Tibial artery (tissue), 4 donors: ENCODE measurements around the gene POMGNT2.

Experiments used
- DNase-seq, 2 donors: peaks; one replicate each; pipeline ENCODE4 v3.0.0-alpha.2; 2019
- H3K27ac ChIP-seq, 2 donors: fragments of 200-600 bp; sonication (generic) in 1 of 2; 1 replicate in 1 of 2; 2 replicates in 1 of 2; pipeline ENCODE4 v1.5.1; 2018 to 2019; ENCODE audit warnings: mild to moderate bottlenecking in 1 of 2
- H3K27me3 ChIP-seq, 2 donors: fragments of 200-600 bp; sonication (generic) in 1 of 2; one replicate each; pipeline versions ENCODE4 v1.5.1 to v1.6.0; 2016 to 2019
- H3K36me3 ChIP-seq, 3 donors: fragments of 200-600 bp; sonication (generic) in 2 of 3; one replicate each; pipeline ENCODE4 v1.5.1; 2016 to 2019; ENCODE audit warnings: mild to moderate bottlenecking in 2 of 3
- H3K4me1 ChIP-seq, 4 donors: fragments of 200-600 bp; sonication (generic) in 2 of 4; 1 replicate in 3 of 4; 2 replicates in 1 of 4; pipeline ENCODE4 v1.5.1; 2016 to 2019
- H3K4me3 ChIP-seq, 2 donors: fragments of 200-600 bp; sonication (generic) in 1 of 2; 1 replicate in 1 of 2; 2 replicates in 1 of 2; pipeline ENCODE4 v1.5.1; 2018 to 2019; ENCODE audit warnings: mild to moderate bottlenecking in 2 of 2
- H3K9me3 ChIP-seq, 3 donors: fragments of 200-600 bp; sonication (generic) in 1 of 3; one replicate each; pipeline ENCODE4 v1.5.1; 2016 to 2019
- CTCF ChIP-seq, 2 experiments: fragments of 200-600 bp in 1 of 2; fragments of 450-650 bp in 1 of 2; IDR thresholded peaks; one replicate each; pipeline ENCODE4 v1.5.1; 2017 to 2019; ENCODE audit warnings: antibody characterized with exemption in 2 of 2, mild to moderate bottlenecking in 1 of 2, moderate library complexity in 1 of 2
- intact Hi-C: fragments of 100-400 bp; cut with DNase I; formaldehyde crosslinking; loops from one replicate; pipeline ENCODE4 v1.15.0; 2023; ENCODE audit warnings: low total_unique reads

Gene POMGNT2

GRCh38 chr3:43113671-43114070 lies 7.8 kb upstream of the POMGNT2 start:
- TF ChIP-seq CTCF (IDR thresholded peaks at IDR 0.05) = no peak
- Histone ChIP-seq H3K27ac (no peak overlapping the region), H3K4me1 (no peaks in the 10 kb centered on the region), H3K4me3 (no peak overlapping the region), H3K27me3 (no peaks in the 10 kb centered on the region), H3K36me3 (no peaks in the 10 kb centered on the region), H3K9me3 (no peaks in the 10 kb centered on the region)
- DNase-seq = no peak
- intact Hi-C loops = no loop called here

GRCh38 chr3:43106293-43106628 lies 382 bp upstream of the POMGNT2 start:
- intact Hi-C loops = loop anchor here (10.0 kb wide), 1 partner anchor 411 kb away; no protein-coding TSS in a partner anchor
- Histone ChIP-seq H3K4me3 (peak overlapping the region; percentile 80 to 89), H3K9me3 (no peaks in the 10 kb centered on the region), H3K4me1 (peaks cover 0 to 18% (median 6%) of the 10 kb centered on the region in 4 donors), H3K27ac (no peak overlapping the region), H3K36me3 (no peaks in the 10 kb centered on the region), H3K27me3 (no peaks in the 10 kb centered on the region)
- TF ChIP-seq CTCF (IDR thresholded peaks at IDR 0.05) = no peak
- no peak for DNase-seq

GRCh38 chr3:43104660-43105595 lies 951 bp downstream of the POMGNT2 start:
- no peaks in the 10 kb centered on the region for H3K9me3 ChIP-seq
- peak overlapping the region; percentile 69 to 74 for H3K27ac ChIP-seq
- intact Hi-C loops = loop anchor here (5.0 to 10.0 kb wide), 2 partner anchors 128 to 410 kb away; partner anchors contain the start of gene GASK1A
- TF ChIP-seq CTCF (IDR thresholded peaks at IDR 0.05) = no peak
- H3K36me3 ChIP-seq = no peaks in the 10 kb centered on the region
- no peak for DNase-seq
- H3K4me3 ChIP-seq = peak overlapping the region; percentile 80 to 89
- H3K27me3 ChIP-seq = no peaks in the 10 kb centered on the region
- H3K4me1 ChIP-seq = peaks cover 0 to 18% (median 6%) of the 10 kb centered on the region in 4 donors

GRCh38 chr3:43104039-43104438 lies 1.8 kb downstream of the POMGNT2 start:
- H3K27me3 ChIP-seq = no peaks in the 10 kb centered on the region
- H3K36me3 ChIP-seq = no peaks in the 10 kb centered on the region
- H3K4me1 ChIP-seq = peaks cover 0 to 18% (median 6%) of the 10 kb centered on the region in 4 donors
- intact Hi-C loops = loop anchor here (5.0 to 10.0 kb wide), 2 partner anchors 127 to 409 kb away; partner anchors contain the start of gene GASK1A
- no peak overlapping the region for H3K4me3 ChIP-seq
- no peaks in the 10 kb centered on the region for H3K9me3 ChIP-seq
- no peak for TF ChIP-seq CTCF (IDR thresholded peaks at IDR 0.05)
- no peak overlapping the region for H3K27ac ChIP-seq
- DNase-seq = no peak

- Histone ChIP-seq H3K36me3 (no peaks in the 10 kb centered on the region), H3K9me3 (no peaks in the 10 kb centered on the region), H3K4me3 (no peak overlapping the region), H3K27me3 (no peaks in the 10 kb centered on the region), H3K27ac (no peak overlapping the region), H3K4me1 (peaks cover 0 to 18% (median 6%) of the 10 kb centered on the region in 4 donors)
- intact Hi-C loops = loop anchor here (5.0 to 10.0 kb wide), 2 partner anchors 126 to 408 kb away; partner anchors contain the start of gene GASK1A
- no peak for DNase-seq
- TF ChIP-seq CTCF (IDR thresholded peaks at IDR 0.05) = no peak
These were observed 3.0 kb downstream of the POMGNT2 start for GRCh38 chr3:43102773-43103480.
